GM23338 (cell line): ENCODE measurements around the gene MASP2. TPM values are rescaled to one million over a fixed set of nuclear protein-coding genes. Genes with fewer than 3 reads are reported as not detected.

Source experiments
- ATAC-seq: fragments of 200-7000 bp; cut with Tn5 transposase; 3 replicates; pipeline ENCODE4 v1.9.1; 2020
- DNase-seq: peaks from one replicate; pipeline ENCODE4 v3.0.0-alpha.2; 2015; ENCODE audit warnings: low spot score
- H2AFZ ChIP-seq: fragments of 200-600 bp; sonication (generic); 2 replicates; pipeline ENCODE4 v1.8.0; 2016; ENCODE audit warnings: antibody characterized with exemption, mild to moderate bottlenecking, moderate library complexity
- H3F3A ChIP-seq: fragments of 200-600 bp; sonication (generic); replicated peaks from 2 replicates; pipeline ENCODE4 v1.8.0; 2017; ENCODE audit warnings: antibody characterized with exemption, mixed run types, low read depth
- H3K27ac ChIP-seq: fragments of 200-600 bp; sonication (generic); 2 replicates; pipeline ENCODE4 v1.6.1; 2016; ENCODE audit warnings: low read depth
- H3K27me3 ChIP-seq: fragments of 200-600 bp; sonication (generic); 2 replicates; pipeline ENCODE4 v1.8.0; 2016; ENCODE audit warnings: mild to moderate bottlenecking, mixed run types, moderate library complexity; ENCODE audit not compliant: insufficient read depth
- H3K36me3 ChIP-seq: fragments of 200-600 bp; sonication (generic); 2 replicates; pipeline ENCODE4 v1.8.0; 2016; ENCODE audit warnings: mild to moderate bottlenecking; ENCODE audit not compliant: insufficient read depth
- H3K4me1 ChIP-seq: fragments of 200-600 bp; sonication (generic); 2 replicates; pipeline ENCODE4 v1.8.0; 2016; ENCODE audit warnings: mild to moderate bottlenecking, moderate library complexity; ENCODE audit not compliant: insufficient read depth
- H3K4me2 ChIP-seq: fragments of 200-600 bp; sonication (generic); 2 replicates; pipeline ENCODE4 v1.7.1; 2017; ENCODE audit warnings: mixed run types
- H3K4me3 ChIP-seq: fragments of 200-600 bp; sonication (generic); 2 replicates; pipeline ENCODE4 v1.6.1; 2016; ENCODE audit warnings: mixed run types
- H3K79me2 ChIP-seq: fragments of 200-600 bp; sonication (generic); replicated peaks from 2 replicates; pipeline ENCODE4 v1.8.0; 2017; ENCODE audit warnings: mild to moderate bottlenecking; ENCODE audit not compliant: insufficient read depth
- H3K9me2 ChIP-seq: fragments of 200-600 bp; sonication (generic); 2 replicates; pipeline ENCODE4 v1.8.0; 2017; ENCODE audit not compliant: insufficient read depth
- H4K20me1 ChIP-seq: fragments of 200-600 bp; sonication (generic); replicated peaks from 2 replicates; pipeline ENCODE4 v1.8.0; 2017; ENCODE audit warnings: mild to moderate bottlenecking; ENCODE audit not compliant: insufficient read depth
- H3K27ac Mint-ChIP-seq: 2 replicates; pipeline ENCODE4 v1.8.0; 2020; ENCODE audit warnings: inconsistent platforms, mild to moderate bottlenecking, moderate library complexity, mixed read lengths
- H3K27me3 Mint-ChIP-seq: 3 replicates; pipeline ENCODE4 v1.8.0; 2022; ENCODE audit warnings: low read depth, mild to moderate bottlenecking, moderate library complexity, mixed read lengths, inconsistent platforms; ENCODE audit not compliant: insufficient read depth, poor library complexity
- H3K36me3 Mint-ChIP-seq: 3 replicates; pipeline ENCODE4 v1.8.0; 2021; ENCODE audit warnings: low read depth, mild to moderate bottlenecking, inconsistent platforms, moderate library complexity, mixed read lengths
- H3K4me1 Mint-ChIP-seq: 3 replicates; pipeline ENCODE4 v1.8.0; 2020; ENCODE audit warnings: mild to moderate bottlenecking, inconsistent platforms, mixed read lengths
- H3K4me3 Mint-ChIP-seq: 3 replicates; pipeline ENCODE4 v1.8.0; 2021; ENCODE audit warnings: moderate library complexity, mild to moderate bottlenecking, inconsistent platforms, mixed read lengths
- H3K9me3 Mint-ChIP-seq: 3 replicates; pipeline ENCODE4 v1.8.0; 2020; ENCODE audit warnings: moderate library complexity, mild to moderate bottlenecking, inconsistent platforms, mixed read lengths
- CREB1 ChIP-seq: fragments of 250-450 bp; sonication (Bioruptor Pico); IDR thresholded peaks from 2 replicates; pipeline ENCODE4 v1.5.0; 2020; ENCODE audit warnings: low read depth, mild to moderate bottlenecking, moderate library complexity
- EZH2 ChIP-seq: fragments of 200-600 bp; sonication (generic); IDR thresholded peaks from one replicate; pipeline ENCODE4 v1.8.0; 2017; ENCODE audit warnings: antibody characterized with exemption, mild to moderate bottlenecking, low read depth; ENCODE audit not compliant: unreplicated experiment
- EZH2phosphoT487 ChIP-seq: fragments of 200-600 bp; sonication (generic); IDR thresholded peaks from one replicate; pipeline ENCODE4 v1.8.1; 2018; ENCODE audit warnings: antibody characterized with exemption; ENCODE audit not compliant: unreplicated experiment
- JUNB ChIP-seq: IDR thresholded peaks from one replicate; pipeline ENCODE4 v1.6.1; 2016; ENCODE audit warnings: antibody characterized with exemption; ENCODE audit not compliant: unreplicated experiment
- NANOG ChIP-seq: IDR thresholded peaks from 2 replicates; pipeline ENCODE4 v1.6.1; 2016; ENCODE audit warnings: antibody characterized with exemption, borderline replicate concordance
- POLR2AphosphoS5 ChIP-seq: IDR thresholded peaks from 2 replicates; pipeline ENCODE4 v1.6.1; 2016; ENCODE audit warnings: antibody characterized with exemption, low read depth
- REST ChIP-seq: IDR thresholded peaks from one replicate; pipeline ENCODE4 v1.6.1; 2018; ENCODE audit warnings: antibody characterized with exemption; ENCODE audit not compliant: unreplicated experiment
- STAT1 ChIP-seq: IDR thresholded peaks from one replicate; pipeline ENCODE4 v1.6.1; 2016; ENCODE audit warnings: antibody characterized with exemption; ENCODE audit not compliant: unreplicated experiment
- ZNF114 ChIP-seq: fragments of 250-450 bp; sonication (Bioruptor Pico); IDR thresholded peaks from 2 replicates; pipeline ENCODE4 v1.5.0; 2020; ENCODE audit warnings: mild to moderate bottlenecking, moderate library complexity
- ZNF331 ChIP-seq: fragments of 250-450 bp; sonication (Bioruptor Pico); IDR thresholded peaks from 2 replicates; pipeline ENCODE4 v1.5.0; 2020; ENCODE audit warnings: low read depth, mild to moderate bottlenecking, moderate library complexity
- ZNF462 ChIP-seq: fragments of 250-450 bp; sonication (Bioruptor Pico); IDR thresholded peaks from 2 replicates; pipeline ENCODE4 v1.5.0; 2020; ENCODE audit warnings: mild to moderate bottlenecking, moderate library complexity
- polyA plus RNA-seq: library from polyadenylated mRNA; unstranded; fragments of >200 nt; fragmentation: Nextera tagmentation; extraction: Ambion mirVana; gene quantifications from 2 replicates; pipeline ENCODE4 v1.2.1, GENCODE V29; 2016
- total RNA-seq: library from RNA; depleted of rRNA; stranded (reverse); fragments of >200 nt; shearing (Covaris generic); gene quantifications from 2 replicates; pipeline ENCODE4 v1.2.3, GENCODE V29; 2014
- TF ChIP-seq, protein P1 (sequence below), 2 experiments: fragments of 200-600 bp in 1 of 2; sonication (generic) in 1 of 2; conservative IDR thresholded peaks; 2 replicates each; pipeline versions ENCODE4 v1.5.1 to v1.6.1; 2016 to 2017; ENCODE audit warnings: antibody characterized with exemption in 2 of 2, low read depth in 2 of 2, mild to moderate bottlenecking in 2 of 2, moderate library complexity in 1 of 2
- TF ChIP-seq, protein P2 (sequence below): IDR thresholded peaks from 2 replicates; pipeline ENCODE4 v1.6.1; 2016; ENCODE audit warnings: antibody characterized with exemption

The MASP2 gene
- total and polyA plus RNA-seq, 2 experiments from 2014 or later: 0.71 to 1.5 TPM

DNA sequence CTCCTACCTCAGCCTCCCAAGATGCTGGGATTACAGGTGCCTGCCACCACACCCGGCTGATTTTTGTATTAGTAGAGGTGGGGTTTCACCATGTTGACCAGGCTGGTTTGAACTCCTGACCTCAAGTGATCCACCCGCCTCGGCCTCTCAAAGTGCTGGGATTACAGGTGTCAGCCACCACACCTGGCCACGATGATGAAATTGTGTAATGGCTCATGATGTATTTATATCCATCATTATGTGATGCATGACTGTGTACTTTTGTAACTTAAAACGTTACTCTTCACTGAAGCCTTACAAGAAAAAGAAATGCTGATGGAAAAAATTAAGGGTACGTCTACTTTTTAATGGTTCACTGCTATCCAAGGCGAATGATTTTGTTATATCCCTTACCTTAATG is 27.1 kb downstream of the MASP2 start:
- Histone ChIP-seq H3K4me3 (no peak overlapping the region), H3K4me2 (no peak overlapping the region), H2AFZ (no peak overlapping the region), H4K20me1 (peaks cover 72% of the 10 kb centered on the region), H3K9me2 (no peaks in the 10 kb centered on the region), H3K27ac (no peak overlapping the region), H3K36me3 (peaks cover 98% of the 10 kb centered on the region), H3K4me1 (no peaks in the 10 kb centered on the region), H3F3A (peaks cover 38% of the 10 kb centered on the region), H3K27me3 (no peaks in the 10 kb centered on the region), H3K79me2 (peaks cover 53% of the 10 kb centered on the region)
- Mint-ChIP-seq H3K9me3 (no peaks in the 10 kb centered on the region), H3K27ac (no peak overlapping the region), H3K4me3 (no peak overlapping the region), H3K36me3 (peaks cover 94% of the 10 kb centered on the region), H3K27me3 (no peaks in the 10 kb centered on the region), H3K4me1 (no peaks in the 10 kb centered on the region; the same call in 2 of the 3 replicates)
- TF ChIP-seq STAT1 (no peak), EZH2phosphoT487 (no peak), ZNF462 (CRISPR knock-in tag) (no peak), POLR2AphosphoS5 (no peak), CREB1 (CRISPR knock-in tag) (no peak), JUNB (no peak), NANOG (no peak), EZH2 (no peak), ZNF114 (CRISPR knock-in tag) (no peak), ZNF331 (CRISPR knock-in tag) (no peak), REST (no peak)
- TF ChIP-seq, protein P1, sequence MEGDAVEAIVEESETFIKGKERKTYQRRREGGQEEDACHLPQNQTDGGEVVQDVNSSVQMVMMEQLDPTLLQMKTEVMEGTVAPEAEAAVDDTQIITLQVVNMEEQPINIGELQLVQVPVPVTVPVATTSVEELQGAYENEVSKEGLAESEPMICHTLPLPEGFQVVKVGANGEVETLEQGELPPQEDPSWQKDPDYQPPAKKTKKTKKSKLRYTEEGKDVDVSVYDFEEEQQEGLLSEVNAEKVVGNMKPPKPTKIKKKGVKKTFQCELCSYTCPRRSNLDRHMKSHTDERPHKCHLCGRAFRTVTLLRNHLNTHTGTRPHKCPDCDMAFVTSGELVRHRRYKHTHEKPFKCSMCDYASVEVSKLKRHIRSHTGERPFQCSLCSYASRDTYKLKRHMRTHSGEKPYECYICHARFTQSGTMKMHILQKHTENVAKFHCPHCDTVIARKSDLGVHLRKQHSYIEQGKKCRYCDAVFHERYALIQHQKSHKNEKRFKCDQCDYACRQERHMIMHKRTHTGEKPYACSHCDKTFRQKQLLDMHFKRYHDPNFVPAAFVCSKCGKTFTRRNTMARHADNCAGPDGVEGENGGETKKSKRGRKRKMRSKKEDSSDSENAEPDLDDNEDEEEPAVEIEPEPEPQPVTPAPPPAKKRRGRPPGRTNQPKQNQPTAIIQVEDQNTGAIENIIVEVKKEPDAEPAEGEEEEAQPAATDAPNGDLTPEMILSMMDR (conservative IDR thresholded peaks at IDR 0.05; ENCODE audit: low read depth in 2 of 2): no peak
- TF ChIP-seq, protein P2, sequence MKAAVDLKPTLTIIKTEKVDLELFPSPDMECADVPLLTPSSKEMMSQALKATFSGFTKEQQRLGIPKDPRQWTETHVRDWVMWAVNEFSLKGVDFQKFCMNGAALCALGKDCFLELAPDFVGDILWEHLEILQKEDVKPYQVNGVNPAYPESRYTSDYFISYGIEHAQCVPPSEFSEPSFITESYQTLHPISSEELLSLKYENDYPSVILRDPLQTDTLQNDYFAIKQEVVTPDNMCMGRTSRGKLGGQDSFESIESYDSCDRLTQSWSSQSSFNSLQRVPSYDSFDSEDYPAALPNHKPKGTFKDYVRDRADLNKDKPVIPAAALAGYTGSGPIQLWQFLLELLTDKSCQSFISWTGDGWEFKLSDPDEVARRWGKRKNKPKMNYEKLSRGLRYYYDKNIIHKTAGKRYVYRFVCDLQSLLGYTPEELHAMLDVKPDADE: no peak
- ATAC-seq (no peak), DNase-seq (no peak)
